B cell (primary cell): Measurements from ENCODE around the gene GGTLC1. TPM values are rescaled to one million over a fixed set of nuclear protein-coding genes. Genes with fewer than 3 reads are reported as not detected.
"Not testable (repeated sequence)": the region's sequence is repeated elsewhere in the genome, so short reads cannot be mapped to it uniquely, and the experiment has no call there.

Experiments
- ATAC-seq: fragments of 200-7000 bp; cut with Tn5 transposase; one replicate; pipeline ENCODE4 v1.10.0; 2021; ENCODE audit warnings: low read depth, mild to moderate bottlenecking, moderate number of reproducible peaks, moderate library complexity
- CTCF ChIA-PET: fragments of 350-600 bp; sonication (Branson Sonifier 250); formaldehyde crosslinking; loops from one replicate; lab custom pipeline; 2021; ENCODE audit warnings: antibody characterized with exemption, inconsistent platforms; lab: Charles Lee
- POLR2A ChIA-PET: fragments of 350-600 bp; sonication (Branson Sonifier 250); formaldehyde crosslinking; loops from one replicate; lab custom pipeline; 2021; ENCODE audit warnings: antibody characterized with exemption; lab: Charles Lee
- DNase-seq: peaks from one replicate; pipeline ENCODE4 v3.0.0; 2013
- H2AFZ ChIP-seq: 2 replicates; pipeline ENCODE4 v1.6.1; 2012; ENCODE audit warnings: mild to moderate bottlenecking, low read depth, low read length; ENCODE audit not compliant: insufficient read depth, poor library complexity, severe bottlenecking
- H3K27ac ChIP-seq, 2 donors: 1 replicate in 1 of 2; 2 replicates in 1 of 2; pipeline ENCODE4 v1.5.1; 2012 to 2013; ENCODE audit warnings: low read length in 2 of 2, mild to moderate bottlenecking in 2 of 2, moderate library complexity in 1 of 2
- H3K27me3 ChIP-seq, 4 experiments: fragments of 200-600 bp in 1 of 4; sonication (generic) in 1 of 4; replicated peaks in 1 of 4; 1 replicate in 2 of 4; 2 replicates in 2 of 4; pipeline versions ENCODE4 v1.6.1 to v1.7.0; 2013 to 2016; ENCODE audit warnings: low read length in 3 of 4, mild to moderate bottlenecking in 2 of 4, mixed read lengths in 1 of 4, moderate library complexity in 1 of 4; ENCODE audit not compliant: insufficient read depth in 4 of 4, control insufficient read depth in 3 of 4; ENCODE audit errors: control extremely low read depth in 1 of 4
- H3K36me3 ChIP-seq, 2 experiments: replicated peaks in 1 of 2; 1 replicate in 1 of 2; 2 replicates in 1 of 2; pipeline versions ENCODE4 v1.6.1 to v1.7.1; 2013; ENCODE audit warnings: low read length in 1 of 2; ENCODE audit not compliant: insufficient read depth in 2 of 2, control insufficient read depth in 1 of 2; ENCODE audit errors: control extremely low read depth in 1 of 2, extremely low read depth in 1 of 2
- H3K4me1 ChIP-seq, 2 donors: fragments of 200-600 bp in 1 of 2; sonication (generic) in 1 of 2; 1 replicate in 1 of 2; 2 replicates in 1 of 2; pipeline versions ENCODE4 v1.5.1 to v1.6.1; 2013 to 2017; ENCODE audit warnings: low read length in 2 of 2; ENCODE audit not compliant: control insufficient read depth in 2 of 2, insufficient read depth in 2 of 2
- H3K4me2 ChIP-seq: replicated peaks from 2 replicates; pipeline ENCODE3; 2012; ENCODE audit warnings: mild to moderate bottlenecking, low read depth, low read length; ENCODE audit not compliant: poor library complexity, severe bottlenecking
- H3K4me3 ChIP-seq, 5 experiments: fragments of 200-600 bp in 1 of 5; sonication (generic) in 1 of 5; 1 replicate in 3 of 5; 2 replicates in 2 of 5; pipeline versions ENCODE4 v1.5.1 to v1.7.0; 2011 to 2016; ENCODE audit warnings: low read length in 4 of 5, mild to moderate bottlenecking in 4 of 5, low read depth in 2 of 5, control low read depth in 1 of 5, moderate library complexity in 1 of 5; ENCODE audit not compliant: insufficient read depth in 1 of 5; ENCODE audit errors: control extremely low read depth in 1 of 5, extremely low read depth in 1 of 5
- H3K79me2 ChIP-seq: fragments of 200-600 bp; sonication (generic); one replicate; pipeline ENCODE4 v1.6.0; 2016; ENCODE audit warnings: low read length; ENCODE audit not compliant: control insufficient read depth, insufficient read depth
- H3K9ac ChIP-seq: fragments of 200-600 bp; sonication (generic); 2 replicates; pipeline ENCODE4 v1.6.1; 2017; ENCODE audit warnings: mild to moderate bottlenecking, low read length, moderate library complexity
- H3K9me3 ChIP-seq, 3 donors: one replicate each; pipeline versions ENCODE4 v1.6.1 to v1.7.1; 2013; ENCODE audit warnings: low read length in 2 of 3; ENCODE audit not compliant: control insufficient read depth in 2 of 3, insufficient read depth in 1 of 3; ENCODE audit errors: control extremely low read depth in 1 of 3
- H4K20me1 ChIP-seq: 2 replicates; pipeline ENCODE4 v1.6.0; 2012; ENCODE audit warnings: mild to moderate bottlenecking, low read length; ENCODE audit not compliant: insufficient read depth, control insufficient read depth, poor library complexity, severe bottlenecking
- H3K27ac Mint-ChIP-seq: one replicate; pipeline ENCODE4 v1.8.0; 2021; ENCODE audit warnings: mixed read lengths
- H3K27me3 Mint-ChIP-seq: one replicate; pipeline ENCODE4 v1.8.0; 2021; ENCODE audit warnings: mixed read lengths
- H3K4me1 Mint-ChIP-seq: one replicate; pipeline ENCODE4 v1.8.0; 2021; ENCODE audit warnings: mixed read lengths
- H3K4me3 Mint-ChIP-seq: one replicate; pipeline ENCODE4 v1.8.0; 2021; ENCODE audit warnings: mixed read lengths
- H3K9me3 Mint-ChIP-seq: one replicate; pipeline ENCODE4 v1.8.0; 2022; ENCODE audit warnings: mixed read lengths; ENCODE audit not compliant: insufficient read depth
- WGBS: methylation state at CpG from one replicate; pipeline ENCODE4 v1.1.5; 2013; ENCODE audit warnings: missing lambda C conversion rate; ENCODE audit not compliant: insufficient coverage; 5-methylcytosine and 5-hydroxymethylcytosine counted together
- intact Hi-C: fragments of 100-400 bp; cut with micrococcal nuclease; formaldehyde crosslinking; loops from one replicate; pipeline ENCODE4 v1.10.0; 2022
- polyA plus RNA-seq: library from polyadenylated mRNA; depleted of rRNA; stranded (reverse); fragments of >200 nt; gene quantifications from 2 replicates; pipeline ENCODE4 v1.2.3, GENCODE V29; 2012
- total RNA-seq, 2 donors: library from RNA; stranded (reverse); fragments of 120-200 nt in 1 of 2; gene quantifications; 1 replicate in 1 of 2; 2 replicates in 1 of 2; pipeline versions ENCODE4 v1.2.3 to v1.2.4, GENCODE V29; 2013 to 2022

The GGTLC1 gene
- total and polyA plus RNA-seq, 2 donors (not counting 1 experiment from before 2014, with no cell fraction given): not detected

DNA sequence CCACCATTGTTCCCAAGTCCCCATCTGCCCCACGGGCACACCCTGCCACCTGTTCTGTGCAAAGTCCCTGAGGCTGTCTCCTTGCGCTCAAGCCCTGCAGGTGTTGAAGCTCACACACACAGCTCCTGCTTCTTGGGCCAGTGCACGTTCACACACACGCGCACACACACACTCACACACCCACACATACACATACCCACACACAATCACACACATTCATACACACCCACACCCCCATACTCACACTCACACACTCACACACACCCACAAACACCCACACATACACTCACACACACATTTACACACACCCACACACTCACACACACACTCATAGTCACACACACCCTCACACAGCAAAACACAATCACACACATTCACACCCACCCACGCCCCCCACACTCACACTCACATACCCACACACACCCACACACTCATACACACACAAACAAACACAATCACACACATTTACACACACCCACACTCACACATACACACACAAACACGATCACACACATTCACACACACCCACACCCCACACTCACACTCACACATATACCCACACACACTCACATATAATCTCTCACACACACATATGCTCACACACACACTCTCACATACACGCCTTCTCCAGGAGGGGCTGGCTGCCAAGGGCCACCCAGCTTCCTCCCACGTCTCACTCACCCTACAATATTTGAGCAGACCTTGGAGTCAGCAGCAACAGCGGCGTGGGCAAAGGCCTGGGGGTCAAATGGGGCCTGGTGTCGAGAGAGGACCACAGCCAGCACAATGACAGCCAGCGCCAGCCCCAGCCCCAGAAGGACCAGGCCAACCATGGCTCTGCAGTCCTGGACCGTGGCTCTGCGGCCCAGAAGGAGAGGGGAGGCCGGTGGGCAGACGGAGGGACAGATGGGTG lies 8.4 kb downstream of the GGTLC1 start:
- H2AFZ ChIP-seq, H3K9ac ChIP-seq, H3K9me3 ChIP-seq, H3K4me3 ChIP-seq, H3K4me3 Mint-ChIP-seq, CTCF ChIA-PET, intact Hi-C loops, H3K9me3 Mint-ChIP-seq, H3K27me3 ChIP-seq, H3K27ac Mint-ChIP-seq, H3K27ac ChIP-seq, ATAC-seq, H3K36me3 ChIP-seq, DNase-seq, H3K79me2 ChIP-seq, H3K4me1 ChIP-seq, POLR2A ChIA-PET, H3K4me2 ChIP-seq, H4K20me1 ChIP-seq, H3K27me3 Mint-ChIP-seq: not testable (repeated sequence)
- peaks cover 11% of the 10 kb centered on the region for H3K4me1 Mint-ChIP-seq
- 77% methylated on average over 12 of the region's 17 CpGs for WGBS

DNA sequence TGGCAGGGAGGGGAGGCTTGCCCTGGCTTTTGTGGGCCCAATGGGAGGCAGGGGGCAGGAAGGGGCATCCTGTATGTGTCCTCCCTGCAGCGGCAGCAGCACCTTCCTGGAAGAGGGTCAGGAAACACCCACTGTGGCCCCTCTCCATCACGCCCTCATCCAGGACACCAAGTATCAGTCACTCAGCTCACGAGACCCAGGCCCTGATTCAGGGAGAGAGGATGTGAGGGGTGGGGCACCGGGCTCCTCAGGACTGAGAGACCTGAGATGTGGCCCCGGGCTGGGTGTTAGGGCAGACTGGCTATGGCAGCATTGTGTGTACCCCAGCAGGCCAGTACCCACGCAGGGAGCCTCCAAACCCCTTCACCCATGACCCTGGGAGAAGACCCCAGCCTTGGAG lies 9.2 kb downstream of the GGTLC1 start:
- POLR2A ChIA-PET, H3K9me3 ChIP-seq, H3K79me2 ChIP-seq, ATAC-seq, intact Hi-C loops, H3K27me3 Mint-ChIP-seq, H4K20me1 ChIP-seq, H3K27ac Mint-ChIP-seq, H3K4me3 Mint-ChIP-seq, CTCF ChIA-PET, H3K27me3 ChIP-seq, H3K4me1 ChIP-seq, H3K4me3 ChIP-seq, H3K4me2 ChIP-seq, DNase-seq, H3K27ac ChIP-seq, H2AFZ ChIP-seq, H3K9ac ChIP-seq, H3K9me3 Mint-ChIP-seq, H3K36me3 ChIP-seq: not testable (repeated sequence)
- no CpG with 5 or more reads among the region's 6 CpGs for WGBS
- peaks cover 11% of the 10 kb centered on the region for H3K4me1 Mint-ChIP-seq

DNA sequence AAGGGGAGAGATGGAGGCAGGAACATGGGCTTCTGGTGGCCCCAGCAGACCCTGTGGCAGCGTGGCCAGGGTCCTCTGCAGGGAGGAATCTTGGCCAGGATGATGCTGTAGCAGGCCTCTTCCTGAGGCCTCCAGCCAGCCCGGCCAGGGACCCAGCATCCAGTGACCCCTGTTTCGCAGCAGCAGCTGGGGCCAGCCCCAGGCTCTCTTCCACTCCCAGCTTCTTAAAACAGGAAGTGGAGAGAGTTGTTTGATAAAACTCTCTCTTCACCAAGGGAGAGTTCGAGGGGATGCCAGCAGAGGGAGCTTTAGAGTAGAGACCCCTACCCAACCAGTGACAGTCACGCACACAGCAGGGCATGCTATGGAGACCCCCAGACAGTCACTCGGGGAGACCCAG lies 10.1 kb downstream of the GGTLC1 start:
- H3K27me3 Mint-ChIP-seq, H3K4me3 ChIP-seq, CTCF ChIA-PET, H2AFZ ChIP-seq, DNase-seq, H3K79me2 ChIP-seq, H3K4me1 ChIP-seq, H3K9ac ChIP-seq, H3K9me3 Mint-ChIP-seq, ATAC-seq, H3K27ac ChIP-seq, POLR2A ChIA-PET, H3K27ac Mint-ChIP-seq, H4K20me1 ChIP-seq, H3K4me2 ChIP-seq, H3K27me3 ChIP-seq, H3K36me3 ChIP-seq, H3K4me3 Mint-ChIP-seq, H3K9me3 ChIP-seq, intact Hi-C loops: not testable (repeated sequence)
- no CpG with 5 or more reads among the region's 6 CpGs for WGBS
- peaks cover 11% of the 10 kb centered on the region for H3K4me1 Mint-ChIP-seq
